ENCODE results near the gene HNRNPUL1.

HNRNPUL1 gene

DNA sequence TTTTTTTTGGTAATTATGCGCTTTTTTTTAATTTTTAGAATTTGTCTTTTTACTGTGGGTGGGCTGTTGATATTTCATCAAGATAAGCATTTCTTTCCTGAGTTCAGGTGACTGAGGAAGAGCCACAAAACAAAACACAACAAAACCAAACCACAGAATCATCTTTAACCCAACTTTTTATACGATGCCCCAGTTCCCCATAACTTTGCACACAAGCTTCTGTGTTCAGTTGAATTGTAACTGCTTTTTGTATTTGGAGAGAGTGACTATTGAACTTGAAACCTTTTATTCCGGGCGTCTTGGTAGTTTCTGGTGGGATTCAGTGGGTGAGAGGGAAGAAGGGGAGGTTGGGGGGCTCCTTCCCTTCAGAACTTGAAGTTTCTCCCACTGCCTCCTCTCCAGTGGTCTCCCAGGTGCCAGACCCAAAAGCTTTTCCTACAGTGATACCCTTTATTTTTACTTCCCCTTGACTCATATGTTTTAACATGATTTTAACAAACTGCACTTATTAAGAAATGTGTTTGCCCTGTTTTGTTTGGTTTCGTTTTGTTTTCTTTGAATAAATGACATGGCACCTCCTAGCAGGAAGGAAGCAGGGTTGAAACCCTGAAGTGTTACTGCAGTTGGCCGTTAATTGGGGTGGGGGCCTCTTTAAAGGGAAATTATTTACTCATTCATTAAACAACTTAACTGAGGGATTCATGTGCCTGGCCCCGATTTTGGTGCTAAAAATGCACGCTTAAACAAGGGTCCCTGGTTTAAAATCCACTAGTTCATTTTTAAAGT, 43.1 kb downstream of the HNRNPUL1 start:
- no peak for DNase-seq (ENCODE audit: low read depth in 1 of 2, low spot score in 1 of 2)

DNA sequence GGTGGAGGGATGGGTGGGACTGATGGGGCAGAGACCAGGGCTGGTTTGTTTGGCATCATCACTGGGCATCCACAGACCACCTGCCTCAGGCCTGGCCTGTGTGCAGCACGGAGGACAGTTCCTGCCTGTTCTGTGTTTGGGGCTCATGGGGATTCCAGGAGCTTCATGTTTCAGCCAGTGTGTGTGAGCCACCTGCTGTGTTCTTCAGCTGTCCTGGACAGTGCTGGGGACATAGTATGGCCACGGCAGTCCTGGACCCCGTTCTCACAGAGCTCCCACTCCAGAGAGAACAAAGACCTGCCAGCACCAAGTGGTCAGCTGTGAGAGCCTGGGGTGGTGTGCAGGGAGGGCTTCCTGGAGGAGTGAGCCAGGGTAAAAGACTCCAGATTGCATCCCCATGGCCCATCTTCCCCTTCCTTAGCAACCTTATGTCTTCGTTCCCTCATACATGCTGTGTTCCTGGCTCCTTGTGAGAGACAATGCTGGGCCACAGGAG, 43.8 kb downstream of the HNRNPUL1 start:
- no peak for DNase-seq (ENCODE audit: low read depth in 1 of 2, low spot score in 1 of 2)

GRCh38 chr19:41308450-41309179, 44.4 kb downstream of the HNRNPUL1 start:
- peak; percentile 92 to 97 for DNase-seq (ENCODE audit: low read depth in 1 of 2, low spot score in 1 of 2)

GRCh38 chr19:41309180-41310032, 45.2 kb downstream of the HNRNPUL1 start:
- DNase-seq (ENCODE audit: low read depth in 1 of 2, low spot score in 1 of 2) = no peak

DNA sequence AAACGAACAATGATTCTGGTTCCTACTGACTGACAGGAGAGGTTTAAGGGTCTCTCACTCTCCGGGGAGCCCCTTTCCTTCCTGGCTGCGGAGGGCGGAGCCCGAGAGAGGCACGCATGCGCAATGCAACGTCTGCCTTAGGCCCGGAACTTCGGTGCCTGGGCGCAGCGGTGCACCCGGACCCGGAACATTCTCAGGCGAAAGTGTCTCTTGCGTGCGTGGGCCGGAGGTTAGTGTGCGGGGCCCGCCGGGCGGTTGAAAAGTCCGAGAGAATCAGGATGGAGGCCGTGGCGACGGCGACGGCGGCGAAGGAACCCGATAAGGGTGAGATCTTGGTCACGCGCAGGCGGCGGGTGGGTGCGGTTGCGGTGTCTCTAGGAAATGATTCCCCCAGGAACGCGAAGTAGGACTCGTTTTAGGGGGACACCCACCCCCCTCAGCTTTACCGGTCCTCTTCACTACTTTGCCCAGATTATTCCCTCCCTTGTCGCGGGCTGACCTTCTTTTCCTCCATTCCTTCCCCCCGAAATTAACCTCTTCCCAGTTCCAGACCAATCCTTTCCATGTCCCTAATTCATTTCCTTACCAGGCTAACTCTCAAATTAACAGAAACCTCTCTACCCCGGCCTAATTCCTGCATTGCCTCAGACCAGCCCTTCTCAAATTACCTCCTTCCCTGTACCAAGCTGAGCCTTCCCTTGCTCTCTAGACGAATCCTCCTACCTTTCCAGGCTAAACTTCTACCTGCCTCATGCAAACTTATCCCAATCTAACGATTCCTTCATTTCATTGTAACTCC, 46.1 kb downstream of the HNRNPUL1 start, which contains the start of gene CCDC97:
TSS of gene CCDC97 (plus strand) at position 140 of the 799 bp plus-strand sequence. CDS start at position 279, 139 bp downstream.
- DNase-seq (ENCODE audit: low read depth in 1 of 2, low spot score in 1 of 2) = peak; percentile 85

DNA sequence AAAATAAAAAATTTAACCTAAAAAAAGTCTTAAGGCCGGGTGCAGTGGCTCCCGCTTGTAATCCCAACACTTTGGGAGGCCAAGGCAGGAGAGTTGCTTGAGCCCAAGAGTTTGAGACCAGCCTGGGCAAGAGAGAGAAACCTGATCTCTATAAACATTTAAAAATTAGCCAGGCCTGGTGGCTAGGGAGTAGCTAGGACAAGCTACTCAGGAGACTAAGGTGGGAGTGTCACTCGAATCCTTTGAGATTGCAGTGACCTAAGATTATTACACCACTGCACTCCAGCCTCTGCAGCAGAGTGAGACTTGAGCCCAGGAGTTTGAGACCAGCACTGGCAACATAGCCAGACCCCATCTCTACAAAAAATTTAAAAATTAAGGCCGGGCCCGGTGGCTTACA, 46.9 kb downstream of the HNRNPUL1 start:
- DNase-seq (ENCODE audit: low read depth in 1 of 2, low spot score in 1 of 2) = no peak

- no peak for DNase-seq (ENCODE audit: low read depth in 1 of 2, low spot score in 1 of 2)
These were observed 47.4 kb downstream of the HNRNPUL1 start for GRCh38 chr19:41311613-41312012.

DNA sequence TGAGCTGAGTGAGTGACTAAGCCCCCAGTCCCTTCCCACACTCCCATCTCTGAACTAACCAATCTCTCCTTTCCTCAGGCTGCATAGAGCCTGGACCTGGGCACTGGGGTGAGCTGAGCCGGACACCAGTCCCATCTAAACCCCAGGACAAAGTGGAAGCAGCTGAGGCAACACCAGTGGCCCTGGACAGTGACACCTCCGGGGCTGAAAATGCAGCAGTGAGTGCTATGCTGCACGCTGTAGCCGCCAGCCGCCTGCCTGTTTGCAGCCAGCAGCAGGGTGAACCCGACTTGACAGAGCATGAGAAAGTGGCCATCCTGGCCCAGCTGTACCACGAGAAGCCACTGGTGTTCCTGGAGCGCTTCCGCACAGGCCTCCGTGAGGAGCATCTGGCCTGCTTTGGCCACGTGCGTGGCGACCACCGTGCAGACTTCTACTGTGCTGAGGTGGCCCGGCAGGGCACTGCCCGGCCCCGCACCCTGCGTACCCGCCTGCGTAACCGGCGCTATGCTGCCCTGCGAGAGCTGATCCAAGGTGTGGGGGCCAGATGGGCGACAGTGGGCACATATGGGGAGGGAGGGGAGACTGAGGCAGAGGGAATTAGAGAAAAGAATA, 52.2 kb downstream of the HNRNPUL1 start:
- DNase-seq (ENCODE audit: low read depth in 1 of 2, low spot score in 1 of 2) = no peak

DNA sequence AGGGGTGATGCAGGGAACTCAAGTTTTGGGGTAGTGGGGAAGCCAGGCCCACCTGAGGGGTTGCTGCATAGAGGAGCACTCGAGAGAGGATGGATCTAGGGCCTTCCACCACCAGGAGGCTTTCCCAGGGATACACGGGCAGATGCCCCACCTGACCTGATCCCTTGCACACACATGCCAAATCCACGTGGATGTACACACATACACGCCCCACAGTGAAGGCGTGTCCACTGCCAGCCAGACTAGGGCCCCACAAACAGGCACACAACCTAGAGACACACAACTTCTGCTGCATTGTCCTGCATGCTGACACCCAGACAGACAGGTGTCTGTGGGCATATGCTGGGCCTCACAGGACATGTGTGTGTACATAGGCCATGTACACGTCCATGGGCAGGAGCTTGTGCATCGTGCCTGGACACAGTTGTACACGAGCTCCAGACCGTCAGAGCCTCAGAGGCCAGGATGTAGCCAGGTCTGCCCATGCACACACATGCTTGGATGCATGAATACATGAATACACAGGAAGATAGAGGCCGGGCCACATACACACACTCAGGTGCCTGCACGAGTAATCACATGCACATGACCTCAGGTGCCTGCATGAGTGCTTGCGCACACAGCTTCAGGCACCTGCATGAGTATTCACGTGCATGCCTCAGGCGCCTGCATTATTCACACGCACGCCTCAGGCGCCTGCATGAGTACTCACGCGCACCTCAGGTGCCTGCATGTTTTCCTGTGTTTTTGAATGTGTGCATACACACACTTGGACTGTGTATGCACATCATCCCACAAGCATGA, 54.7 kb downstream of the HNRNPUL1 start:
- no peak for DNase-seq (ENCODE audit: low read depth in 1 of 2, low spot score in 1 of 2)

DNA sequence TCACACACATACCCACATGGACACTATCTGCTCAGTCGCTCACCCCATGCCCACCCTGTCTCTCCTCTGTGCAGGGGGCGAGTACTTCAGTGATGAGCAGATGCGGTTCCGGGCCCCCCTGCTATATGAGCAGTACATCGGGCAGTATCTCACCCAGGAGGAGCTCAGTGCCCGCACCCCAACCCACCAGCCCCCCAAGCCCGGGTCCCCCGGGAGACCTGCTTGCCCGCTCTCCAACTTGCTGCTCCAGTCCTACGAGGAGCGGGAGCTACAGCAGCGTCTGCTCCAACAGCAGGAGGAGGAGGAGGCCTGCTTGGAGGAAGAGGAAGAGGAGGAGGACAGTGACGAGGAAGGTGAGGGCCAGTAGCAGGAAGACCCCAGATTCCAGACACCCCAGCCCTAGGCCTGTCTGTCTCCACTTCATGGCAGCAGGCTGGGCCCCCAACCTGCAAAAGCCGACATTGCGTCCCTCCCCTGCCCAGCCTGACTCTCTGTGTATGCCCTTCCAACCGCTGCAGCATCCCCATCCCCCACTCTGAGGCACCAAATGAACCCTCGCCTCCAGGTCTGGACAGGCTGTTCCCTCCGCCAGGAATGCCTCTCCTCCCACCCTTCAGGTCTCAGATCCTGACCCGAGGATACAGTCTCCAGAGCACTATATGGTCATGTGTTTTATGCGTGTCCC, 55.5 kb downstream of the HNRNPUL1 start:
- DNase-seq (ENCODE audit: low read depth in 1 of 2, low spot score in 1 of 2) = no peak

DNA sequence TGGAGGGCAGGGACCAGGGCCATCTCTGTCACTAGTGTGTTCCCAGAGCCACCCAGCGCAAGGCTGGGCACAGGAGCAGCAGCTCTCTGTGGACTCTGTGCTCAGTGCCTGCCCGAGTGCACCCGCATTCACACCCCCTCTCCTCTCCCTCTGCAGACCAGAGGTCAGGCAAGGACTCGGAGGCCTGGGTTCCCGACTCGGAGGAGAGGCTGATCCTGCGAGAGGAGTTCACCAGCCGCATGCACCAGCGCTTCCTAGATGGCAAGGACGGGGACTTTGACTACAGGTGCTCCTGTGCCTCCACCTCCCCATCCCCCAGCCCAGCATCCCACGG, 56.0 kb downstream of the HNRNPUL1 start:
- DNase-seq (ENCODE audit: low read depth in 1 of 2, low spot score in 1 of 2) = no peak

GRCh38 chr19:41320568-41320967, 56.4 kb downstream of the HNRNPUL1 start:
- DNase-seq (ENCODE audit: low read depth in 1 of 2, low spot score in 1 of 2) = no peak

DNA sequence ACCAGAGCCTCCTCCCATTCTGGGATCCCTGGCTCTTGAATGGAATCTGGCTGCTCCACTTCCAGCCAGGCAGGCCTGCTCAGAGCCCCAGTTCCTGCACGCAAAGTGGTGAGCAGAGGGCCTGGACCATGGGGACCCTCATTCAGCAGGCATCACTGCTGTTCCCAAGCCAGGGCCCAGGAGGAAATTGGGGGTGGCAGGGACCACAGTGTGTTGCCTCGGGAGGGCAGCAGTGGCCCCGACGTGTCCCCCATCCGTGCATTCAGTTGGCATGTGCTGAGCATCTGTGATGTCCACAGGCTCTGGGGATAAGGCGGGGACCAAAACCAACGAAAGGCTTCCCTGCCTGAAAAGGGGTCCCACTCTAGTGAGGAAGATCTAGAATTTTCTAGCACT, 57.0 kb downstream of the HNRNPUL1 start:
- DNase-seq (ENCODE audit: low read depth in 1 of 2, low spot score in 1 of 2) = no peak

GRCh38 chr19:41321600-41322270, 57.6 kb downstream of the HNRNPUL1 start:
- DNase-seq (ENCODE audit: low read depth in 1 of 2, low spot score in 1 of 2) = no peak

DNA sequence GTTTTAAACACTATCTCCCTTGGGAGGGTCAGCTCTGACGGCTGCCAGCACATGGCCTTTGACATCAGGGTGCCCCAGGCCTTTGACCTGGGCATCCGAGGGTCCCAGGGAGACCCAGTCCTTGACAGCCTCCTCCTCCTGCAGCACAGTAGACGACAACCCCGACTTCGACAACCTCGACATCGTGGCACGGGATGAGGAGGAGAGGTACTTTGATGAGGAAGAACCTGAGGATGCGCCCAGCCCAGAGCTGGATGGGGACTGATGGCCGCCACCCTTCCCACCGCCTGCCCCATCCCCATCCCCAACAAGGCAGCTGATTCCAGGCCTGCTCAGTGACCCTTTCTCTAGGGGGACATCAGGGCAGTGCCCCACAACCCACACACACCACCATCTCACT, 58.3 kb downstream of the HNRNPUL1 start:
- no peak for DNase-seq (ENCODE audit: low read depth in 1 of 2, low spot score in 1 of 2)

GRCh38 chr19:41323023-41323422, 58.9 kb downstream of the HNRNPUL1 start:
- DNase-seq (ENCODE audit: low read depth in 1 of 2, low spot score in 1 of 2) = no peak

DNA sequence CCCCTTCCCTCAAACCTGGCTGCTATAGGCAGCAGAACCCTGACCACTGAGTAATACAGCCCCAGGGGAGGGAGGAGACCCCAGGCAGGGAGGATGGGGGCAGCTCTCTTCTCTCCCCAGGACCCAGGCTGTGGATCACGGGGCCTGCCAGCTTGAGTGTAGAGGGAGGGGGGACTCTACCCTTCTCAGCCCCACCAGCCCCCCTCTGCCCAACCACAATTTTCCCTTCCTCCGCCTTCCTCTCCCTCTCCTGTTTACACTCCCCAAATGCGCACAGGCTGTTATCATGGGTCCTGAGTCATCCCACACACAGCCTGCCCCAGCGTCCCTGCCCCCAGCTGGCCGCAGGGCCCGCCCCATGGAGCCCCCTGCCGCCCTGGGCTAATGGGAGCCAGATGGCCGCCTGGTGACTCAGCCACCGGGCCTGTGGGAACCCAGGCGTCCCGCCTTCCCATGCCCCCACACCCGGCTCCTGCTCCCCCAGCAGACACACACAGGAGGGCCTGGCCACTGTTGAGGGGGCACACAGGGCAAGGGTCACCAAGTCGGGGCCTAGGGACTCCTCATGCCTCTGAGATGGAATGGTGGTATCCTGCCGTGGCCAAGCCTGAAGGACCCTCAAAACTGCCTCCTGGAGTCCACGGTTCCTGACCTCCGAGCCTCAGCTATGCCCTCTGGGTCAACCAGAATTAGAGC, 59.4 kb downstream of the HNRNPUL1 start:
- DNase-seq (ENCODE audit: low read depth in 1 of 2, low spot score in 1 of 2) = no peak

DNA sequence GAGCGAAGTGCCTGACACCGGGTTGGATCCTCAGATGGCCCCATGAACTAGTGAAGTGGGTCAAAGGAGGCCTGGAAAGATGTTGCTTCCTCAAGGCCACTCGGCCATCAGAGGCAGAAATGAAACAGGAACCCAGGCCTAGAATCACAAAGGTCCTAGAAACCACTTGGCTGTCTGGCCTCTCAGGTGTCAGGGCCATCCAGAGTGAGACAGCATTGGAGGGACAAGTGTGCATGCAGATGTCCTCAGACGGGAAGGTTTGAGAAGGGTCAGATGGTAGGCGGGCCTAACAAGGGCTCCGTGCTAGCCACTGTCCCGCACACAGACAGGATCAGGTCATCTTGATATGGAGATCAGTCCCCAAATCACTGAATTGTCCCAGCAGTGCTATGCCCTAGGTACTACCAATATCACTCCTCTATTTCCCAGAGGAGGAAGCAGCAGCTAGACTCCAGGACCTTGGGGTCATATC, 60.1 kb downstream of the HNRNPUL1 start:
- no peak for DNase-seq (ENCODE audit: low read depth in 1 of 2, low spot score in 1 of 2)
